Stimulated activated CD8-positive, alpha-beta memory T cell treated with anti-CD3 and anti-CD28 coated beads, Interleukin-2, amount 100 ng/mL, for 1 hour (primary cell): ENCODE measurements around the gene RHOH.

ENCODE experiments used
- DNase-seq, 2 donors: peaks; one replicate each; pipeline ENCODE4 v3.0.0-alpha.2; 2020; ENCODE audit warnings: low read depth in 2 of 2

Gene RHOH

GRCh38 chr4:40187386-40187906 lies 9.4 kb upstream of the RHOH start:
- DNase-seq: no peak

GRCh38 chr4:40190019-40190418 lies 6.8 kb upstream of the RHOH start:
- no peak for DNase-seq

GRCh38 chr4:40190465-40190864 lies 6.4 kb upstream of the RHOH start:
- DNase-seq: no peak

- DNase-seq: no peak
Observed at GRCh38 chr4:40190880-40191815, 5.7 kb upstream of the RHOH start.

GRCh38 chr4:40192114-40193015 lies 4.5 kb upstream of the RHOH start:
- DNase-seq: no peak

GRCh38 chr4:40193016-40193571 lies 3.7 kb upstream of the RHOH start:
- DNase-seq: no peak

GRCh38 chr4:40193578-40193977 lies 3.3 kb upstream of the RHOH start:
- no peak for DNase-seq

GRCh38 chr4:40194602-40195161 lies 2.1 kb upstream of the RHOH start:
- DNase-seq: no peak

- DNase-seq: no peak
Observed at GRCh38 chr4:40195182-40196177, 1.4 kb upstream of the RHOH start.

GRCh38 chr4:40196272-40196671 lies 559 bp upstream of the RHOH start:
- DNase-seq: no peak

- DNase-seq: no peak
Observed at GRCh38 chr4:40197879-40198689, 1.3 kb downstream of the RHOH start.

GRCh38 chr4:40199179-40199670 lies 2.4 kb downstream of the RHOH start:
- DNase-seq: no peak

GRCh38 chr4:40199999-40200874 lies 3.4 kb downstream of the RHOH start:
- peak; percentile 39 to 41 for DNase-seq

- DNase-seq: no peak
Observed at GRCh38 chr4:40200875-40201801, 4.3 kb downstream of the RHOH start.

- DNase-seq: no peak
Observed at GRCh38 chr4:40201898-40202297, 5.1 kb downstream of the RHOH start.

- no peak for DNase-seq
Observed at GRCh38 chr4:40202474-40202873, 5.6 kb downstream of the RHOH start.
